Inferior parietal cortex (tissue), 1 donor: ENCODE measurements around the gene PAPOLB.

Source experiments
- DNase-seq: peaks from one replicate; pipeline ENCODE4 v3.0.0-alpha.2; 2016; ENCODE audit errors: extremely low spot score

PAPOLB gene

DNA sequence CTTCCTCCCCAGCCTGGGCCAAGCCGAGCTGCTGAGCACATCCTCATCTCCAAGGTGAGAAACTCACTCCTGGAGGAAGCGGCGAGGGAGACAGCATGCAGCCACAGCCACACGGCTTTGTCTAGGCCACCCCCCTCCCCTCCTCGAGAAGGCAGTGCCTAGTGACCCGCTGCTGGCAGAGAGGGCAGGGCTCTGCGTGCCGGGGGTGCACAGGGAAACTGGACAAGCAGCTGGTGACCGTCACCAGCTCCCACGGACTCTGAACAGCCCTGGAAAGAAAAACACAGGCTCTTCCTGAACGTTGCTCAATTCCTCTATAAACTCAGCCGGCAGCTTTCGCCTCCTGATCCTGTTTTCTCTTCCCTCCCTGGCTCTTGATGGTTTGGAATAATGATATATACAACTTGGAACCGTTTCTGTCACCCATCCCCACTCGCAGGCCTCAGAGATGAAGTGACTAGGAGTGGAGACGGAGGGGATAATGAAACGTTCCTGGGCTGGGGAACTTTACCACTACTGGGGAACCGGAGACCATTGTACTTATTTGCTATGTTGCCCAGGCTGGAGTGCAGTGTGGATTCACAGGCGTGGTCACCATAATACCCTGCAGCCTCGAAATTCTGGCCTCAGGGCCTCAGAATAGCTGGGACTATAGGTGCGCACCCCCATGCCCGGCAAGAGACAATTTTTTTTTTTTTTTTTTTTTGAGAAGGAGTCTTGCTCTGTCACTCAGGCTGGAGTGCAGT, 19.3 kb downstream of the PAPOLB start:
- no peak for DNase-seq

DNA sequence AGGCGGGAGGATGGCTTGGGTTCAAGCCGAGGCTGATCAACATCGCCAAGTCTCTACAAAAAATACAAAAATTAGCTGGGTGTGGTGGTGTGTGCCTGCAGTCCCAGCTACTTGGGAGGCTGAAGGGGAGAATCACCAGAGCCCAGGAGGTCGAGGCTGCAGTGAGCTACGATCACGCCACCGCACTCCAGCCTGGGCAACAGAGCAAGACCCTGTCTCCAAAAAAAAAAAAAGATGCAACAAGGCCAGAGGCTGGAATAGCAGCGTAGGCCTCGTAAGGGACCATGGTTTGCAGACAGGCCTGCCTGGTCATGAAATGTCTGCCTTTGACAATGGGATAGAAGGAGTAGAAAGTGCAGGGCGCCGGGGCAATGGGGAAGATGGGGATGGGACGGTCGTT, 20.0 kb downstream of the PAPOLB start:
- no peak for DNase-seq

DNA sequence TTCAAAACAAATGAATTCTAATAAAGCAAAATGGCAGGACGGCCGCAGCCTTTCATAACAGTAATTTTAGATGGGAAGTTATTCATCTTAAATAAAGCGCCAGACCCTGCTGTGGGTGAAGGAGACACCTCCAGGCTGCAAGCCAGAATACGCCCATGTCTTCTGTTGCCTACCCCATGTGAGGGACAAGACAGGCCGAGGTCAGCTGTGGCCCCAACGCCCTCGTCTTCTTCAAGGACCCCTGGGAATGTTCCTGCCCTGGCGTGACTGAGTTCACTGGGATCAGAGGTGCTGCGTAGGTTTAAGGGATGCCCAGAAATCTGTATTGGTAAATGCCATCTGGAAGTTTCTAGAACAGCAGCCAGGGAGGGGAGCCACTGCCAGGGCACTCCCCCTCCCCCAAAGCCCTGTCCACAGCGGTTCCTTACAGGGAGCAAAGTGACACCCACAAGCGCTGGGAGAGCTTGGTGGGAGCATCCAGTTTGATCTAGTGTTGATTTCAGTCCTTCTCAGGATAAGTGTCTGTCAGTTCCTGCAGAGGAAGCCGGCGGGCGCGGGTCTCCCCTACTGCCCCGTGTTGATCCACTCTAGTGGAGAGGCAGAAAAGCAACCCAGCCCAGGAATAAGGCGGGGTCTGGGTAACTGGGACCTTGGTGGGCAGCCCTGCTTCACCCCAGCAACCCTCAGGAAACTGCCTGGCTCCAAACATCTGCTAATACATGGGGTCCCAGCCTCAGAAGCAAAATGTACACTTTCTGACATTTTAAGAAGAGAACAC, 20.6 kb downstream of the PAPOLB start:
- DNase-seq = no peak

- DNase-seq = no peak
Observed at GRCh38 chr7:4840079-4840501, 21.7 kb downstream of the PAPOLB start.

- DNase-seq = no peak
Observed at GRCh38 chr7:4838626-4839334, 23.1 kb downstream of the PAPOLB start.

DNA sequence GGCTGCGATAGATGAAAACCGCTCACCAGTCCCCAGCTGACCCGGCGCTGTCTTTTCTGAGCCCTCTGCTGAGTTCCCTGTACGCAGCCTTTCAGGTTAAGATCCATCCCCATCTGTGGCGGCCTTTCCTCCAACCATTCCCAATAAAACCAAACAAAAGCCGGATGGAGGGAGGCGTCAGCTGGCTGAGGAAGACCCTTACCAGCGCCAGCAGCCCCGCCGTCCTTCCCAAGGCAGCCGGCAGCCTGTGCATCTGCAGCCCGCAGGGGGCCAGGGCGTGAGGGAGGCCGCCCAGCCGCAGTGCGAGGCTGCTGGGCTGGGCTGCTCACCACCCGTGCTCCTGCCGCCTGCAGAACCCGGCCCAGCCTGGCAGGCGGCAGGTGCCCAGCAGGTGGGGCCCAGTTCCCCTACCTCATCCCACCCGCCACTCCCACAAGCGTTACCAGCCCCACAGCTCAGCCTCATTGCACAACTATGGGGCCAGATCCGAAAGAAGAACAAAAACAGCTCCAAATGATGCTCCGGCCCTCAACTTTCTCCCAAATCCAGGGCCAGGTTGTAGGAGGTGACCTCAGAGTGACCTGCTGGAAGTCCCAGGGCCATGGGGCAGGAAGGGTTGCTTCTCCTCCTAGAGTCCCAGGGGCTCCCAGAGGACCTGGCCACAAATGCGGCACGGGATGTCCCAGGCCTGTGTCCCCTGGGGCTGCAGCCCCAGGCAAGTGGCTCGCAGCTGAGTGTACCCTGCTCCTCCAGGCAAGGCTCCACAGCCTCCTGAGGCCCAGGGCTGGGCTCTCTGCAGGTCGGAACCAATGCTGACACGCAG, 23.8 kb downstream of the PAPOLB start:
- no peak for DNase-seq

DNA sequence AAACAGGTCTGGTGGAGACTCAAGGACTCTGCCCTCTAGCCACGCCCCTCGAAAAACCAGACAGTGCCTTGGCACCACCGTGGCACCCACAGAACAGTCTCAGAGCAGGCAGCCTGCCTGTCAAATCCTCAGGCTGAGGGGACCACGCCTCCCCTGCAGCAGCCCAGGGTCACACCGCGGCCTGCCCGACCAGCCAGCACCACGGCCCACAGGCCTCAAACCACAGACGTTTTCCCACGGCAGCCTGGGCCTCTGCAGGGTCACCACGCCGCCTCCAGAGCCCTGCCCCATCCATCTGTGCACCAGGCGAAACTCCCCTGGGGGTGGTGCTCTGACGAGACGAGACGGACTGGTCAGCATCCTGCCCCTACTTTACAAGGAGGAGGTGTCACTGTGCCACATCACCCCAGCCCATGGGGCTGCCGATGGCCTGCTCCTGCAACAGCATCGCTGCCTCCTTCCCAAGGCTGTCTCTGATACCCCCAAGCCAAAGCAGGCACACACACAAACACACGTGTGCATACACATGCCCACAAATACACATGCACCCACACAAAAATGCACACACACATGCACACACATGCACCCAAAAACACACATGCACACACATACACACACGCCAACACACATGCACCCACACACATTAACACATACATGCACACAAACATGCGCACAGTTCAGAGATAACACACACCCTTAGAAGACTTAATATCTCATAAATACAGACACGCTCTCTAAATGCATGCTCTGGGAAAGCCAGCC, 24.6 kb downstream of the PAPOLB start:
- no peak for DNase-seq

DNA sequence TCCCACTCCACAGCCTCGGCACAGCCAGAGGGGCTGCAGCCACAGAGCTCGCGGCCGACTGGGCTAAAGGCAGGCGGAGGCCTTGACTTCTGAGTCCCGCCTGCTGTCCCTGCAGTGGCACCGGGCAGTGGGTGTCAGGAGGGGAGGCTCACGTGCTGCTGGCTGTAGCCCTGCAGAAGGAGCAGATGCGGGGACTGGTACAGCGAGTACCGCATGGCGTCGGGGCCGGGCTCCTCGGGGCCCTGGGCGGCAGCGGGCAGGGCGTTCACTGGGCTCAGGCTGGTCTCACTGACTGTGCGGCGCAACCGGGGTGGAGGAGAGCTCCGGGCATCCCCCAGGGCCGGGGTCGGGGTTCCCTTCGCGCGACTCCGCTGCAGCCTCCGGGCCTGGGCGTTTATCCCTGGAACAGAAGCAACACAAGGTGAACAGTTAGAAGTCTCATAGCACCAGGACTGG, 25.6 kb downstream of the PAPOLB start:
- no peak for DNase-seq

GRCh38 chr7:4835398-4836205, 26.2 kb downstream of the PAPOLB start:
- DNase-seq = no peak

- no peak for DNase-seq
Observed at GRCh38 chr7:4834601-4835397, 27.0 kb downstream of the PAPOLB start.

- DNase-seq = no peak
Observed at GRCh38 chr7:4833691-4834600, 27.9 kb downstream of the PAPOLB start.

DNA sequence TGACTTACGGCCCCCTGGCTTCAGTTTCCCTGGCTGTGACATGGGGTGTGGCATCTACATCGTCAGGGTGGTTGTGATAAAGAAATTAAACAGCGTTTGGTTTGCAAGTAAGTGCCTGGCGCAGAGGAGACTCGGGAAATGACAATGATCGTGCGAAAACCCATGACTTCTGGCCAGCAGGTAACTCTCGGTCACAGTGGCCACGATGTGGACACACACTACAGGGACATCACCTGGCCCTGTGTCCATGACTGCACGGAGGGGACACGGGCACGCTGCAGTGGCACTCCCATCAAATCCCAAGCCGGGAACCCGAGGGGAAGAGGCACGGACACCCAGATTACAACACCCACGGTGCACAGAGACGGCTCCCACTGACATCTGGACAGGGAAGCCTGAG, 28.7 kb downstream of the PAPOLB start:
- DNase-seq = no peak

GRCh38 chr7:4832711-4833110, 29.1 kb downstream of the PAPOLB start:
- DNase-seq = no peak

- DNase-seq = no peak
Observed at GRCh38 chr7:4831723-4832495, 29.9 kb downstream of the PAPOLB start.

GRCh38 chr7:4830176-4830575, 31.7 kb downstream of the PAPOLB start:
- DNase-seq = peak; percentile 47

DNA sequence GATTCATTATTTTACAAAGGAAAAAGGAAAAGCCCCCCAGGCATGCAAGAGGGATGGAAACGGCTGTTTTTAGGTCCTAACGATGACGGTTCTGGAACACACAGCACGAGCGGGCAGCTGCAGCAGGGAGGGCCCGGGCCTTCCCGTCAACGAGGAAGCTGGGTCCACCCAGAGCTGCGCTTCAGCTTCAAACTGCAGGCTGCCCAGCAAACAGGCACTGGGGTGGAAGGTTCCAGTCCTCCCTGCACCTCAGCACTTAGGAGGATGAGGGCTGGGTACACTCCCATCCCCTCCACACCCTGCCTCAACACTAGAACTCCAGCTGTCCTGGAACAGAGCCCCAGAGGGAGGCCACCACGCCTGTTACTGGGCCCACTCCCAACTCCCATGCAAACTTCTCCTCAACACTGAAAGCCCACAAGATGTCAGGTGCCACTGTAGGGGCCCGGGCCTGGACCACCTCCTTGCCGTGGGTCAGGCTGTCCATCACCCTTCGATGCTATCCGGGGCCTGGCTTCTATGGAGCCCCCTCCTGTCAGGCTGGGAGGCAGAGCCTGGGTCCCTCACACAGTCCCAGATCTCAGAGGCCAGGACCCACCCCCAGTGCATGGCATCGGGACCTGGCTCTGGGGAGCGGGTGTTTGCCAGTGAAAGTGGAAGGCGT, 33.0 kb downstream of the PAPOLB start:
- DNase-seq = no peak

DNA sequence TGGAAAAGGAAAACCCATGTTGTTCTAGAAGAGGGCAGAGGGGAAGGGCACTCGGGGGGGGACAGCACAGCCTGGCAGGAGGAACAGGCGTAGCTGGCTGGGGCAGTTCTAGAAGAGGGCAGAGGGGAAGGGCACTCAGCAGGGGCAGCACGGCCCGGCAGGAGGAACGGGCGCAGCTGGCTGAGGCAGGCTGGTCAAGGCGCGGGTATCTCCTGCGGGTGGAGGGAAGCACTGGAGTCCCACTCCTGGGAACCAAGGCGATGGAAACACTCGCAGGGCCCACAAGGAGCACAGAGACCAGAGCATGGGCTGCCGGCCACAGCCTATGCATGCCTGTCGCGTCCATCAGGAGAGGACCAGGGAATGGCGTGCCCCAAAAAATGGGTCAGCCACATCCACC, 36.7 kb downstream of the PAPOLB start:
- DNase-seq = no peak
